Neural progenitor cell (in vitro differentiated cells): ENCODE data around the gene IFI44L.

ENCODE experiments used
- EZH2 ChIP-seq: fragments of 200-600 bp; sonication (generic); IDR thresholded peaks from 2 replicates; pipeline ENCODE4 v1.6.1; 2017; ENCODE audit warnings: antibody characterized with exemption, mild to moderate bottlenecking, moderate library complexity
- TF ChIP-seq, protein P1 (sequence below): fragments of 200-600 bp; sonication (generic); IDR thresholded peaks from 2 replicates; pipeline ENCODE4 v1.5.1; 2017; ENCODE audit warnings: antibody characterized with exemption, mild to moderate bottlenecking

DNA sequence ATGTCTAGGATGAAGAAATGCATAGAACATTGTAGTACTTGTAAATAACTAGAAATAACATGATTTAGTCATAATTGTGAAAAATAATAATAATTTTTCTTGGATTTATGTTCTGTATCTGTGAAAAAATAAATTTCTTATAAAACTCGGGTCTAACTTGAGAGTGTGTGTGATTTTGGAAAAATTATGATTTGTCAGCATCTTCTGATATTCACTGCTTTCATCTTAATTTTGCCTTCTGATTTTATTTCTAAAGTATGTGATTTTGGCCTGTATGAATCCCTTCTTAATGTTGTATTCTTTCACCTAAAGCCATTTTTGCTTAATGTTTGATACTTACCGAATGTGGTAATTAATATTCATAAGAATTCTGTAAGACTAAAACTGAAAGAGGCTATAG lies 43.7 kb downstream of the IFI44L start:
- no peak for TF ChIP-seq EZH2
- TF ChIP-seq, protein P1, sequence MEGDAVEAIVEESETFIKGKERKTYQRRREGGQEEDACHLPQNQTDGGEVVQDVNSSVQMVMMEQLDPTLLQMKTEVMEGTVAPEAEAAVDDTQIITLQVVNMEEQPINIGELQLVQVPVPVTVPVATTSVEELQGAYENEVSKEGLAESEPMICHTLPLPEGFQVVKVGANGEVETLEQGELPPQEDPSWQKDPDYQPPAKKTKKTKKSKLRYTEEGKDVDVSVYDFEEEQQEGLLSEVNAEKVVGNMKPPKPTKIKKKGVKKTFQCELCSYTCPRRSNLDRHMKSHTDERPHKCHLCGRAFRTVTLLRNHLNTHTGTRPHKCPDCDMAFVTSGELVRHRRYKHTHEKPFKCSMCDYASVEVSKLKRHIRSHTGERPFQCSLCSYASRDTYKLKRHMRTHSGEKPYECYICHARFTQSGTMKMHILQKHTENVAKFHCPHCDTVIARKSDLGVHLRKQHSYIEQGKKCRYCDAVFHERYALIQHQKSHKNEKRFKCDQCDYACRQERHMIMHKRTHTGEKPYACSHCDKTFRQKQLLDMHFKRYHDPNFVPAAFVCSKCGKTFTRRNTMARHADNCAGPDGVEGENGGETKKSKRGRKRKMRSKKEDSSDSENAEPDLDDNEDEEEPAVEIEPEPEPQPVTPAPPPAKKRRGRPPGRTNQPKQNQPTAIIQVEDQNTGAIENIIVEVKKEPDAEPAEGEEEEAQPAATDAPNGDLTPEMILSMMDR = no peak
